K562 (cell line): ENCODE measurements around the gene FAM174B. TPM values are rescaled to one million over a fixed set of nuclear protein-coding genes. Genes with fewer than 3 reads are reported as not detected.

Experiments
- ARID3B ChIP-seq: fragments of 250-450 bp; sonication (Bioruptor Pico); IDR thresholded peaks from 2 replicates; pipeline ENCODE4 v1.4.0; 2020; ENCODE audit warnings: borderline replicate concordance
- MIER1 ChIP-seq: fragments of 450-650 bp; IDR thresholded peaks from 2 replicates; pipeline ENCODE4 v1.6.1; 2016; ENCODE audit warnings: antibody characterized with exemption, mild to moderate bottlenecking, low read depth
- NR0B1 ChIP-seq: fragments of 450-650 bp; IDR thresholded peaks from one replicate; pipeline ENCODE4 v1.6.1; 2018; ENCODE audit warnings: mild to moderate bottlenecking, moderate library complexity; ENCODE audit not compliant: partially characterized antibody
- PHF20 ChIP-seq: fragments of 450-650 bp; IDR thresholded peaks from 2 replicates; pipeline ENCODE4 v1.6.1; 2018; ENCODE audit not compliant: partially characterized antibody
- RERE ChIP-seq: sonication (generic); formaldehyde crosslinking; IDR thresholded peaks from 2 replicates; pipeline ENCODE4 v1.8.0; 2023; ENCODE audit warnings: missing genetic modification reagents, mild to moderate bottlenecking, borderline replicate concordance
- SREBF1 ChIP-seq: fragments of 150-350 bp; IDR thresholded peaks from 2 replicates; pipeline ENCODE4 v1.6.1; 2014; ENCODE audit warnings: antibody characterized with exemption, low read depth, low read length, borderline replicate concordance
- ZBTB11 ChIP-seq, 3 experiments: fragments of 200-800 bp in 1 of 3; fragments of 250-450 bp in 1 of 3; fragments of 450-650 bp in 1 of 3; sonication (Bioruptor Pico) in 1 of 3; sonication (Bioruptor generic) in 1 of 3; formaldehyde crosslinking in 1 of 3; IDR thresholded peaks; 2 replicates each; pipeline versions ENCODE4 v1.6.1 to v1.8.0; 2016 to 2022; ENCODE audit warnings: mild to moderate bottlenecking in 2 of 3, missing genetic modification characterization in 2 of 3, missing compliant biosample characterization in 1 of 3, moderate library complexity in 1 of 3
- ZNF263 ChIP-seq: sonication (generic); formaldehyde crosslinking; IDR thresholded peaks from 2 replicates; pipeline ENCODE4 v1.8.0; 2022; ENCODE audit warnings: mild to moderate bottlenecking, missing genetic modification reagents, borderline replicate concordance
- polyA plus RNA-seq, 8 experiments: library from polyadenylated mRNA; depleted of rRNA in 4 of 8; stranded (reverse) in 5 of 8; unstranded in 3 of 8; fragments of >200 nt; fragmentation: Nextera tagmentation in 2 of 8; fragmentation: Illumina TruSeq in 1 of 8; extraction: Ambion mirVana in 2 of 8; extraction: Trizol in 1 of 8; gene quantifications; 2 replicates each; pipeline versions ENCODE4 v1.2.1 to v1.2.3, GENCODE V29; 2011 to 2014; ENCODE audit warnings: inconsistent platforms in 1 of 8, missing spikeins in 1 of 8
- total RNA-seq, 7 experiments: library from RNA; depleted of rRNA in 6 of 7; stranded (reverse); fragments of >200 nt in 6 of 7; fragmentation: Illumina TruSeq in 2 of 7; extraction: Trizol in 2 of 7; gene quantifications; 2 replicates each; pipeline versions ENCODE4 v1.2.1 to v1.2.3, GENCODE V29; 2011 to 2021; ENCODE audit warnings: low replicate concordance in 1 of 7

FAM174B gene
- total and polyA plus RNA-seq, 9 of the 15 experiments (the other 6 are each of a cell fraction or from before 2014, with no cell fraction given), result 0.39 to 2.7 (median 1.9) TPM; not detected in 1

GRCh38 chr15:92617549-92618520 lies 37.7 kb downstream of the FAM174B start (continued):
- TF ChIP-seq ZBTB11 (CRISPR knock-in tag; IDR thresholded peaks at IDR 0.05) (peak in 1 of 3 experiments; percentile 62; a peak in 1 of 6 replicates), ARID3B (CRISPR knock-in tag) (no peak), ZNF263 (no peak), PHF20 (no peak), MIER1 (no peak), SREBF1 (no peak), RERE (CRISPR knock-in tag) (no peak), NR0B1 (no peak)
